ENCODE data around the gene CECR2. TPM values are rescaled to one million over a fixed set of nuclear protein-coding genes. Genes with fewer than 3 reads are reported as not detected.
A peak's percentile ranks its signal among the peaks of the same experiment; 100 is the strongest.

Gene CECR2
- total RNA-seq, 8 experiments from 2014 or later = 0.09 to 18.4 (median 6.5) TPM

DNA sequence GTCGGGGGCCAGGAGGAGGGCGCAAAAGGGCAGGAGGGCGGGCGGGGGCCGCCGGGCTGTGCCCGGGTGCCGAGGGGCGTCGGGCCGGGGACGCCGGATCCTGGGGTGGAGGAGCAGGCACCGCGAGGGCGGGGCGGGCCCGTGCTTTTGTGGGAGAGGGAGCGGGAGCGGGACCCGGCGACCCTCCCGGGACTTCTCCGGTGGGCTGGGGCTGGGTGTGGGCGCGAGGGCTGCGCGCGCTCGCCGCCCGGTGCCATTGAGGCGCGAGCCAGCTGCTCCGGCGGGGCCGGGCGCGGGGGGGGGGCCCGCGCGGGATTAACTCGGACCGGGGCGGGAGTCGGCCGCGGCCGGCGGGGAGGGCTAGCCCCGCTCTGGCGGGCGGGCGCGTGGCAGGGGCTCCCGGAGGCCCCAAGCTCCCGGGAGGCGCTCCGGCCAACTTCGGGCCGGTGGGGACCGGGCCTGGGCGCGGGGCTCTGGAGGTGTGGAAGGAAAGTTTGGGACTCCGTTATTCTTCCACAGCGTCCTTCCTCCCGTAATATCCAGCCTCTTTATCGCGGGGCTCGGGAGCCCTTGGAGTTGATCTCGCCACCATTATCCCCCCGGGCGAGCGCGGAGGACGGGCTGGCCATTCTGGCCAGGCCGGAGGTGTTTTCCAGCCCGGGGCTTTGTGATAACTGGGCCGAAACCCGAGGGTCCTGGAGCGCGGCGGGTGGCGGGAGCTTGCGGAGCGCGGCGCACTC lies 936 bp downstream of the CECR2 start:
- WGBS, 10 experiments = 0% methylated on average over 1 to 7 of the region's 88 CpGs; no CpG with 5 or more reads in 7 of the 10 experiments
- Histone ChIP-seq H3K4me3 (peak overlapping the region; percentile 59 to 92 (median 67)), H3K27ac (peak overlapping the region; percentile 97 to 100), H3K4me1 (replicated peaks in 1 of 2) (peaks cover 9 to 17% of the 10 kb centered on the region in 2 donors)
- in situ Hi-C loops (cut with MboI; ENCODE audit: low pct_unique_long_range_greater_than_20kb in 2 of 9, low sequenced_read_pairs in 9 of 9, unreplicated experiment in 9 of 9) = loop anchor here in 1 of 9 experiments (10.0 kb wide), 1 partner anchor 195 kb away; no protein-coding TSS in a partner anchor
- ATAC-seq (replicated peaks in 6 of 8) = peak in 6 of 8 experiments; percentile 5 to 21 (median 18)

DNA sequence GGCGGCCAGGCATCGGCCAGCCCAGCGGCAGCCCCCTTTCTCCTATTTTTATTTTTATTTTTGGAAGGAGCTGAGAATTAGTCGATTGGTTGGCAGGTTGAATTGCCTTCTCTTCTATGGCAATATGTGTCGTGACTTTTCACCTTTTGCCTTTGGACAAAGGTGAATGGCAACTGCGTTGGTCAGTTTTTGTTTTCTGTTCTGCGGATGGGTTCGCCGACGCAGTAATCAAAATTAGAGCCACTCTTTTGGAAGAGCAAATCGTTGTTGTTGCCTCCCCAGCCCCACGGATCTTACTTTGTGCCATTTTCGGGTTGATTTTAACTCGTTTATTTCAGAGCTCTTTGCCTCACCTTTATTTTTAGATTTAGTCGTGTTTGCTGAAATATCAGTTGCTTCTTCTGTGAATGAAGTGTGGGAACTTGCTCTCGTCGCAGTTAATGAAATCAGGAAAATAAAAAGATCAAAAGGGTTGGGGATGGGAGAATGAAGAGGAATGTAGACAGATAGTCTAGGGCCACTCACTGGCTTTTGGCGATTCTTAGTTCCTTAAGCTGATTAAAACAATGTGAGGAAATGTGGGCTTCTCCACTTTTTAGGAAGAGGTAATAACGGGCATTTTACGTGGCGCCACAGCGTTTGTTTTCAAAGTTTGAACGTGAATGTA lies 1.6 kb downstream of the CECR2 start:
- WGBS, 10 experiments = 0 to 33% (median 1%) methylated on average over 3 to 20 of the region's 23 CpGs
- in situ Hi-C loops (cut with MboI; ENCODE audit: low pct_unique_long_range_greater_than_20kb in 2 of 9, low sequenced_read_pairs in 9 of 9, unreplicated experiment in 9 of 9) = loop anchor here in 1 of 9 experiments (10.0 kb wide), 1 partner anchor 196 kb away; no protein-coding TSS in a partner anchor
- Histone ChIP-seq H3K4me3 (peak overlapping the region; percentile 59 to 92 (median 67)), H3K27ac (peak overlapping the region; percentile 97 to 100), H3K4me1 (replicated peaks in 1 of 2) (peaks cover 9 to 21% of the 10 kb centered on the region in 2 donors)
- ATAC-seq (replicated peaks in 6 of 8) = no peak

DNA sequence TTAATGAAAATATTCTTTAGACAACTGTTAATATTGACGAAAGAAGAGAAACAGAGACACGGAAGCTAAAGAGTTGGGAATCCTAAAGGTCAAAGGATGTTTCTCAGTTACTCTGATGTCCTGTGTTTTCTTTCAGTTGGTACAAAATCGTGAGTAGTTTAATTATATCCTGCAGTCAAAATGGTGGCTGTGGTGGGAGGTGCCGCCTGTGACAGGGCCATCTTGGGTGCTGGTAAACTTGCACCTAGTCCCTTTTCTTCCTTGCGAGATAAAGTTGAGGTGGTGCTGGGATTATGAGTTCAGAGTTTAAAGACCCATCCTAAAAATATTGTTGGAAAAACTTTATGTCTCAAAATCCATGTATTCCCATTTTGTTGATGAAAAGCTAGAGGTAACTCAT lies 2.2 kb downstream of the CECR2 start:
- in situ Hi-C loops (cut with MboI; ENCODE audit: low pct_unique_long_range_greater_than_20kb in 2 of 9, low sequenced_read_pairs in 9 of 9, unreplicated experiment in 9 of 9) = loop anchor here in 1 of 9 experiments (10.0 kb wide), 1 partner anchor 197 kb away; no protein-coding TSS in a partner anchor
- no peak for ATAC-seq (replicated peaks in 6 of 8)
- Histone ChIP-seq H3K4me1 (replicated peaks in 1 of 2) (peaks cover 9 to 25% of the 10 kb centered on the region in 2 donors), H3K27ac (no peak overlapping the region), H3K4me3 (peak overlapping the region; percentile 59 to 92 (median 67))
- 4 to 66% (median 13%) methylated on average over 2 to 5 of the region's 5 CpGs; no CpG with 5 or more reads in 1 of the 10 experiments for WGBS, 10 experiments

DNA sequence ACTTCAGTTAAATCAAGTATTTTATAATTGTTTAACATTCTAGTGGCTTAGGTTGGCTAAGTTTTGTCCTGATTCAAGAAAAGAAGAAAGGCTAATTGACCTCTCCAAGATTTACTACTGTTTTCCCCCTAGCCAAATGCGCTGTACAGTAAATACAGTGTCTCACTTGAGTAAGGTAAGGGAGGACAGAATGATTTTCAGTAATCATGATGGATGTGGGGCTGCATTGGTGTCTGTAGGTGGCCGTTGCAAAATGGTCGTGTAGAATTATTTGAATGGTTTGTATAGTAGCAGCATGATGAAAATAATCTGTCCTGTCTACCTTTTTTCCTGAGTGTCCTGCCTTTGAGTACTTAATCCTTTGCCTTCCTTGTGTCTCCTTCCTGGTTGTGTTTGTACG lies 4.6 kb downstream of the CECR2 start:
- Histone ChIP-seq H3K4me1 (replicated peaks in 1 of 2) (peaks cover 10 to 26% of the 10 kb centered on the region in 2 donors), H3K4me3 (no peak overlapping the region), H3K27ac (no peak overlapping the region)
- ATAC-seq (replicated peaks in 6 of 8) = no peak
- in situ Hi-C loops (cut with MboI; ENCODE audit: low pct_unique_long_range_greater_than_20kb in 2 of 9, low sequenced_read_pairs in 9 of 9, unreplicated experiment in 9 of 9) = loop anchor here in 1 of 9 experiments (10.0 kb wide), 1 partner anchor 199 kb away; no protein-coding TSS in a partner anchor
- 0 to 79% (median 45%) methylated on average over 2 to 4 of the region's 4 CpGs; no CpG with 5 or more reads in 2 of the 10 experiments for WGBS, 10 experiments

DNA sequence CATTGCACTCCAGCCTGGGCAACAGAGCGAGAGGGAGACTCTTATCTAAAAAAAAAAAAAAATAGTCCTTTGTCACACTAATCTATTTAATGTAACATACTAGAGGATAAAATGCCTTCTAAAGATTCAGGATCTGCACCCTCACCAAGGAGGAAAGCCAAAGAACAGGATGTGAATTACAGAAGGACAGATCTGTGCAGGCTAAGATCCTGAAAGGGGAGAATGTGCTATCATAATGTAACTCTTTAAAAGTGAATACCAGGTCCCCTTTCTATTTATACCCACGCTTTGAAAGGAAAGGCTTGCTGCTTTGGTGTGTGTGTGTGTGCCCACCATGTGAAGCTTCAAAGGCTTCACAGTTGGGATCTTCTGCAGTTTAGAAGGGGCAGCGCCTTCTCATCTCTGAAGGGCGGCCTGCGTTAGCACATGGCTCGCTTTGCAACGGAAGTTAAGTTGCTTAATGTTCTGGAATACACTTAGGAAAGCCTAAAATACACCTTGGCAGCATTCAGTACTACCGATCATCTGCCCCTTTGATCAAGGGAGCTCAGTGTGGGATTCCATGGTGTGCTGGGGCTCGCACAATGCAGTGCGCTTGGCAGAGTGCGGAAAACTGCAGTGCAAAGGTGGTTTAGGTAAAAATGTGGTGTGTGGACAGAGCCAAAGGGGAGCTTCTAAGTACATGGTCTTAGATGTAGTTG lies 6.8 kb downstream of the CECR2 start:
- in situ Hi-C loops (cut with MboI; ENCODE audit: low pct_unique_long_range_greater_than_20kb in 2 of 9, low sequenced_read_pairs in 9 of 9, unreplicated experiment in 9 of 9) = loop anchor here in 2 of 9 experiments (10.0 to 25.0 kb wide), 2 partner anchors 111 to 201 kb away; no protein-coding TSS in a partner anchor
- no peak for ATAC-seq (replicated peaks in 6 of 8)
- peaks cover 31 to 47% of the 10 kb centered on the region in 2 donors for H3K4me1 ChIP-seq (replicated peaks in 1 of 2)
- H3K4me3 ChIP-seq = no peak overlapping the region
- no peak overlapping the region for H3K27ac ChIP-seq
- WGBS, 10 experiments = 20 to 100% (median 66%) methylated on average over 1 to 10 of the region's 11 CpGs; no CpG with 5 or more reads in 1 of the 10 experiments

DNA sequence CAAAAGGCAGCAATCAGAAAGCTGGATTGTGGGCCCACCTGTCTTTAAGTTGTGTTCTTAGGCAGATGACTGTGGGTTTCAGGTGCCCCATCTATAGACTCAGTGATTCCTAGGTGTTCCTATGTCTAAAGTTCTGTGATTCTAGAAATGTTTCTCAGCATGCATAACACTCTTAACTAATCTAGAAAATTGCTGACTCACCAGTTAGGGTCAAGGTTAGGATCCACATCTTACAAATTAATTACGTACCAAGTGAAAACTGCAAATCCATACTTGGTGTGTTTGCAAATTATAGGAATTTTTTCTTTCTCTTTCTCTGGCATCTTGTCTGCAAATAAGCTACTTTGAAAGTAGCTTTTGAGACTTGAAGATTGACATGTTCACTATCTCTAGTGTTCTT lies 7.7 kb downstream of the CECR2 start:
- H3K27ac ChIP-seq = no peak overlapping the region
- WGBS, 10 experiments = 40 to 100% (median 100%) methylated on average over 1 of the region's 1 CpG; no CpG with 5 or more reads in 4 of the 10 experiments
- in situ Hi-C loops (cut with MboI; ENCODE audit: low pct_unique_long_range_greater_than_20kb in 2 of 9, low sequenced_read_pairs in 9 of 9, unreplicated experiment in 9 of 9) = loop anchor here in 2 of 9 experiments (10.0 to 25.0 kb wide), 2 partner anchors 110 to 202 kb away; no protein-coding TSS in a partner anchor
- no peak for ATAC-seq (replicated peaks in 6 of 8)
- no peak overlapping the region for H3K4me3 ChIP-seq
- peaks cover 31 to 54% of the 10 kb centered on the region in 2 donors for H3K4me1 ChIP-seq (replicated peaks in 1 of 2)

DNA sequence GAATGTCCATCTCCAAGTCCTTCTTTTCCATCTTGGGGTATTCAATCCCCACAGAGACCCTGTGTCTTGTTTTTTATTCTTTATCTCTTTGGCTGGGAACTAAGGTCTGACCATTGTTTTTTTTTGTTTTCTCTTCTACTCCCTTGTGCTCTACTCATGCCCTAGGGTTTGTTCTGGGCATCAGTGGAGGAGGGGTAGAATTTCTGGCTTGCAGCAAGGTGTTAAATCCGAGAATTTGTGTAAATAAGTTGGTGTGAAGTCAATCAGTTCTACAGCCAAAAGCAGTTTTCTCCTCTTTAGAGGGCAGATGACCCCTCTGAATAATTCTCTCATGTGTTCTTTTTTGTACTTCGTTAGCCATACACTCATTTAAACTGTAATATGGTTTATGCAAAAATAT lies 10.7 kb downstream of the CECR2 start:
- H3K27ac ChIP-seq = peak overlapping the region in 1 of 2 donors; percentile 74
- H3K4me1 ChIP-seq (replicated peaks in 1 of 2) = peaks cover 31 to 45% of the 10 kb centered on the region in 2 donors
- H3K4me3 ChIP-seq = no peak overlapping the region
- in situ Hi-C loops (cut with MboI; ENCODE audit: low pct_unique_long_range_greater_than_20kb in 2 of 9, low sequenced_read_pairs in 9 of 9, unreplicated experiment in 9 of 9) = loop anchor here in 2 of 9 experiments (10.0 to 25.0 kb wide), 2 partner anchors 107 to 205 kb away; no protein-coding TSS in a partner anchor
- ATAC-seq (replicated peaks in 6 of 8) = no peak
- WGBS, 10 experiments = 0 to 38% (median 11%) methylated on average over 1 to 2 of the region's 2 CpGs; no CpG with 5 or more reads in 2 of the 10 experiments

DNA sequence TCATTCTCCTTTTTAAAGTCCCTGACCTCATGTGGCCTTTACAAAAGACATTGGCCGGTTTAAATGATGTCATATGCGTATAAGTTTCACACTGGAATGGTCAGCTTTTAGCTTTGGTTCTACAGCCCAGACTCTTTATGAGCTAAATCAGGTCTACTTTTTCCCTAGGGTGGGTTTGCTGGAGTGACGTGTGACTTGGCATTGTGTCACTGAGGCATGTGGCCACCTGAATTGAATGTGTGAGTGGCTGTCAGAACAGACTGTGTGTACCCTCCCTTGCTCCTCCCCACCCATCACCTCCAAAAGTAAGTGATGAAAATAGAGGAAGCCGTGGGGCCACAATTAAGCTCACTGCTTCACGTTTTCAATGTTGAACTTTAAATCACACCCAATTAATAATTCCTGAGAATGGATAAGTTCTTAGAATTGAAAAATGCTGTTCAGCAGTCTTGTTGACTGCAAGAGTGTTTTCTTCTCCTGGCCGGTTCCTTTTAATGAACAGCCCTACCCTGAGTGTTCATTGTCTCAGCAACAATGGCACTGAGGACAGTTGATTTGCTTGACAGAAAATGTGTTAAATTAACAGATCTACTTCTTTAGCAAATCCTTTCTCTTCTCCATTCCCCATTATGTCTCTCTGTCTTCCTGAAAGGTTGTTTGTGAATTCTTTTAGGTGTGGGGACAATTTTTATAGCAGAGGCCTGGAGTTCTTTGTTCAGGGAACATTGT lies 11.3 kb downstream of the CECR2 start:
- in situ Hi-C loops (cut with MboI; ENCODE audit: low pct_unique_long_range_greater_than_20kb in 2 of 9, low sequenced_read_pairs in 9 of 9, unreplicated experiment in 9 of 9) = loop anchor here in 1 of 9 experiments (25.0 kb wide), 1 partner anchor 107 kb away; no protein-coding TSS in a partner anchor
- H3K4me1 ChIP-seq (replicated peaks in 1 of 2) = peaks cover 31 to 45% of the 10 kb centered on the region in 2 donors
- ATAC-seq (replicated peaks in 6 of 8) = peak in 5 of 8 experiments; percentile 46 to 61 (median 53)
- H3K4me3 ChIP-seq = no peak overlapping the region
- H3K27ac ChIP-seq = peak overlapping the region in 1 of 2 donors; percentile 74
- 0 to 40% (median 15%) methylated on average over 1 to 6 of the region's 6 CpGs; no CpG with 5 or more reads in 2 of the 10 experiments for WGBS, 10 experiments

DNA sequence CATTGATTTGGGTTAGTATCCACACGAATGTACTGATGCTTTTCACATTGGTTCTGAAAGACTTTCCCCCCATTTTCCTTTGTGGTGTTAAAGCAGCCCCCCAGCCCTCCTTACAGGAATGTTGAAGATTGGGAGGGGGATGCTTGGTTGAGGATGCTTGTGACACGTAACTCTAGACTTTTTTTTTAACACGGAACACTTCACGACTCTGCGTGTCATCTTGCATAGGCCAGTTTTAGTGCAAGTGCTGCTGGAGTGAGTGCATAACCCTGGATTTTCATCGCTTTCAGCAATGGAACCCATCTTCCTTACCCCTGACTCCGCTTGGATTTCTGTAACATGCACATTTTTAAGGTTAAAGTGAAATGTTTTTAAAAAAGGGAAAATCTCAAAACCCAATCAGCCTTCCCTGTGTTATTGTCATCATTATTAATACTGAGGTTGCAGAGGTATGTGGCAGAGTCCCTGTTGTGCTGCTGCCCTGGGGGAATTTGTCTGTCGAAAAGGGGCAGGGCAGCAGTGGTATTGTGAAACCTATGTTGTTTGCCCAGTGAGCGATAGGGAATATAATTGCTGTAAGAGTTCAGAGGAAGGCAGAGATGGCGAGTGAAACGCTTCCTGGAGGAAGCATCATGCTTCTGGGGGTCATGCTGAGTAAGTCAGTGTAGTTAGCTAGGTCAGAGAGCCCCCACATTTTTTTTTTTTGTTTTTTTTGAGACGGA lies 12.1 kb downstream of the CECR2 start:
- Histone ChIP-seq H3K27ac (peak overlapping the region; percentile 42 to 45), H3K4me3 (no peak overlapping the region), H3K4me1 (replicated peaks in 1 of 2) (peaks cover 31 to 37% of the 10 kb centered on the region in 2 donors)
- peak in 4 of 8 experiments; percentile 16 to 28 (median 20) for ATAC-seq (replicated peaks in 6 of 8)
- in situ Hi-C loops (cut with MboI; ENCODE audit: low pct_unique_long_range_greater_than_20kb in 2 of 9, low sequenced_read_pairs in 9 of 9, unreplicated experiment in 9 of 9) = loop anchor here in 1 of 9 experiments (25.0 kb wide), 1 partner anchor 106 kb away; no protein-coding TSS in a partner anchor
- WGBS, 10 experiments = 9 to 87% (median 55%) methylated on average over 2 to 8 of the region's 12 CpGs; no CpG with 5 or more reads in 1 of the 10 experiments

DNA sequence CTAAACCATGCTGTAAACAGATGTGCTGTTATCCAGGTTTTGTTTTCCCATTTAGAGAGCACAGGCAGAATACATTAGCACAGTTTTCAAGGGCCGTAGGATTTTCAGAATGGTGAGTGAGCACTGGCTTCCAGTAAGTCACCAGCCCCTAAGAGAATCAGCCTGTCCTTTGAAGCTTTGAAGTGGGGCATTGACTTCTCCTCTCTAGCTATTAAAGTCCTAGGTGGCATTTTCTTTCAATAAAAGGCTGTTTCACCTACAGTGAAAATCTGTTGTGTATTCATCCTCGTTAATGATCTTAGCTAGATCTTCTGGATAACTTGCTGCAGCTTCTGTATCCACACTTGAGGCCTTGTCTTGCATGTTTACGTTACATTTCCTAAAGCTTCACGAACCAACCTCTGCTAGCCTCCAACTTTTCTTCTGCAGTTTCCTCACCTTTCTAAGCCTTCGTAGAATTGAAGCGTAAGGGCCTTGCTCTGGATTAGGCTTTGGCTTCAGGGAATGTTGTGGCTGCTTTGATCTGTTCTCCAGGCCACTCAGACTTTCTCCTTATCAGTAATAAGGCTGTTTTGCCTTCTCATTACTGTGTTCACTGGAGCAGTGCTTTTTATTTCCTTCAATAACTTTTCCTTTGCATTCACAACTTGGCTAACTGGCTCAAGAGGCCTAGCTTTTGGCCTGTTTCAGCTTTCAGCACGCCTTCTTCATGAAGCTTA lies 15.5 kb downstream of the CECR2 start:
- Histone ChIP-seq H3K4me1 (replicated peaks in 1 of 2) (peaks cover 19% of the 10 kb centered on the region in 2 donors), H3K27ac (no peak overlapping the region), H3K4me3 (no peak overlapping the region)
- in situ Hi-C loops (cut with MboI; ENCODE audit: low pct_unique_long_range_greater_than_20kb in 2 of 9, low sequenced_read_pairs in 9 of 9, unreplicated experiment in 9 of 9) = loop anchor here in 1 of 9 experiments (25.0 kb wide), 1 partner anchor 103 kb away; no protein-coding TSS in a partner anchor
- ATAC-seq (replicated peaks in 6 of 8) = no peak
- 0 to 100% (median 94%) methylated on average over 1 to 7 of the region's 7 CpGs; no CpG with 5 or more reads in 1 of the 10 experiments for WGBS, 10 experiments

DNA sequence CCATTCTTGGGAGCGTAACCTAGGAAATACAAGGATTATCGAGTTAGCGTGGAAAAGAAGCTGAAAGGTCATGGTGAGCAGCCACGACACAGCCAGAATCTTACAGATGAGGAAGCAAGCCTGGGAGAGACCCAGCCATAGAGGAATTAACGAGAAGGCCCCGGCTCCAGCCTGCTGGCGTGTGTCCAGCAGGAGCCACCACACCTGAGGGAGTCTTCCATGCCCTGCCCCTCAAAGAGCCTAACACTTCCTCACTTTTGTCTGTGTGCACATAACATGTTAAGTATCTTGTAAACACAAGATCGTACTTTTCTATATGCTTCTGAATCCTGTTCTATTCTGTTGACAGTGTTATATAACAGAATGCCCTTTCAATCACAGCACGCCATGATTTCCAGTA lies 18.1 kb downstream of the CECR2 start:
- no peaks in the 10 kb centered on the region for H3K4me1 ChIP-seq (replicated peaks in 1 of 2)
- no peak overlapping the region for H3K27ac ChIP-seq
- no peak overlapping the region for H3K4me3 ChIP-seq
- ATAC-seq (replicated peaks in 6 of 8) = no peak
- WGBS, 10 experiments = 23 to 100% (median 87%) methylated on average over 1 to 9 of the region's 9 CpGs
- in situ Hi-C loops (cut with MboI; ENCODE audit: low pct_unique_long_range_greater_than_20kb in 2 of 9, low sequenced_read_pairs in 9 of 9, unreplicated experiment in 9 of 9) = loop anchor here in 1 of 9 experiments (25.0 kb wide), 1 partner anchor 100 kb away; no protein-coding TSS in a partner anchor

Measured in motor neuron (in vitro differentiated cells).